ENCODE measurements around the gene ARX.

ARX gene

DNA sequence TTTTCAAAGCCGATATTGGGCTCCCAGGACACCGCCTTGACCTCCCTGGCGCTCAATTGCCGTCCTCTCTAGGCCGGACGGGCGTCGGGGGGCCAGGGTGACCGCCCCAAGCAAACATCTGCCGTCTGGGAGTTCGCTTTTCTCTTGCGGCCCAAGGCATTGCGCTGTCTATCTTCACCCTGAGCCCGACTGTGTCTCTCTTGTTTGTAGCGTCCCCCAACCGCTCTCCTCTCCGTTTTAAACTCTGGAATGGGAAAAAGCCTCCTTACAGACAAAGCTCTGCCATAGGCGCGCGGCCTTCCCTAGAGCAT lies 551 bp upstream of the ARX start:
- DNase-seq, result no peak

DNA sequence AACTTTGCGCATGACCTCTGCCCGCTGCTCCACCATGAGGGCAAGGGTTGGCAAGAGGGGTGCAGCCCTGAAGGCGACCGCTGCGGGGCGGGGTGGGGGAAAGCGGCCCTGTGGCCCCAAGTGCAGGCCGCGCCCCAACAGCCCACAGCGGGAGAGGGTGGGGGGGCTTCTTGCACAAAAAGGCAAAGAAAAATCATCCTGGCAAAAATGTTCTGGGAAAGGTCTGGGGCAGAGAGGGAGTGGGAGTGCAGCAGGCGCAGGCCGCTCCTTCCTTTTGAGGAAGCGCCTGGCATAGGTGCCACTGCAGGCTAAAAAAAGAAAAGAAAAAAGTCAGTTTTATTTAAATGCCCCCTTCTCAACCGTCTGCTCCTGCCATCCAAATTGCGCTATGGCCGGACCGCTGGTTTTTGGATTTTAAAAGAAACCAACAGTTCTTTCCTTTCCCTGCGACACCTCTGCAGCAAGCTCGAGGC lies 1.4 kb downstream of the ARX start:
- DNase-seq, result no peak

DNA sequence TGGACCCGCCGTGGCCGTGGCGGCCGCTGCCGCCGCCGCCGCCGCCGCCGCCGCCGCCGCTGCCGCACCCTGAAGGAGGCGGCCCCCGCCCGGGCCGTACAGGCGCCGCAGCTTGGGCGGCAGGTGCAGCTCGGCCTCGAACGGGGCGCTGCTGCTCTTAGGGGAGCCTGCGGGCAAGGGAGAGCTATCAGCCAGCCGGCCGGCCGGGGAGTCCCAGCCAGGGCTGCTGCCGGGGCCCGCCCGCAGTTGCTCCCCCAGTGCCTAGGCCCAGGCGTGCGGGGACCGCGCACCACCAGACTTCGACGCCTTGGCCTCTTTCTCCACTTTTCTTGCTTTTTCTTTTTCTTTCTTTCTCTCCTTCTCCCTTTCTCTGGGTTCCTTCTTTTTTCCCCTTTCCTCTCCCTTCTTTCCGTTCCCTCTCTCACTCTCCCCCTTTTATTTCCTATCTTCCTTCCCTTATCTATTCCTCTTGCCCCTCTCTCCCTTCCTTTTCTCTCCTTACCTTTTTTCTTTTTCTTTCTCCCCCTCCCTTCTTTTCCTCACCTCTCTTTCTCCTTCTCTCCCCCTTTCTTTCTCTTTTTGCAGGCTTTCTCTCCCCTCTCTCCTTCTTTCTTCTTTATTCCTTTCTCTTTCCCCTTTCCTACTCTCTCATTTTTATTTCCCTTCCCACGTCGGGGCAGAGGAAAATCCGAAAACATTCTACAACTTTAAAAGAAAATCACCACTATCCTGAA lies 2.0 kb downstream of the ARX start:
- DNase-seq, result no peak

DNA sequence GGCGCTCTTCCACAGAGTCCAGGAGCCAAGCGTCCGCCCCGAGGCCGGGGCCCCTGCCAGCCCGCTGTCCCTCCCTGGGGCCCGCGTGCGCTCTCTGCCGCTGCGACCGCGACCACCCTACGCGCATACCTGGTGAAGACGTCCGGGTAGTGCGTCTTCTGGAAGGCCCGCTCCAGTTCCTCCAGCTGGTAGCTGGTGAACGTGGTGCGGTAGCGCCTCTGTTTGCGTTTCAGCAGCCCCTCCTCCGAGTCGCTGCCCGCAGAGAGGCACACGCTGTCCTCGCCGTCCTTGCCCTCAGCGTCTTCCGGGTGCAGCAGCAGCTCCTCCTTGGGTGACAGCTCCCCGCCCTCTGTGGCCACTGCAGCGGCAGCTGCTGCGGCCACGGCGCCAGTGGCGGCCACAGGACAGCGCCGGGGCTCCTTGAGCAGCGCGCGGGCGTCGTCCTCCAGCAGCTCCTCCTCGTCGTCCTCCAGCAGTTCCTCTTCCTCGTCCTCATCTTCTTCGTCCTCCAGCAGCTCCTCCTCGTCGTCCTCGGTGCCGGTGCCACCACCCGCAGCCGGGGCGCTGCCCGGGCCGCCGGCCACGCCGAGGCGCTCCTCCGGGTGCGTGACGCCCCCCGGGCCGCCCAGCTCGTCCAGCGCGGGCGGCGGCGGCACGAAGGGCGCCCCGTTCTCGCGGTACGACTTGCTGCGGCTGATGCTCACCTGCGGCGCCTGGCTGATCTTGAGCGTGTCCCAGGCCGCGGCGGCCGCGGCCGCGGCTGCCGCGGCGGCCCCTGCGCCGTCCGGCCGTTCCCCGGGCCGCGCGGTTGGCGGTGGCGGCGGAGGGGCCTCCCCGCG lies 2.8 kb downstream of the ARX start:
- DNase-seq, result peak; percentile 19 to 52 (median 26)

DNA sequence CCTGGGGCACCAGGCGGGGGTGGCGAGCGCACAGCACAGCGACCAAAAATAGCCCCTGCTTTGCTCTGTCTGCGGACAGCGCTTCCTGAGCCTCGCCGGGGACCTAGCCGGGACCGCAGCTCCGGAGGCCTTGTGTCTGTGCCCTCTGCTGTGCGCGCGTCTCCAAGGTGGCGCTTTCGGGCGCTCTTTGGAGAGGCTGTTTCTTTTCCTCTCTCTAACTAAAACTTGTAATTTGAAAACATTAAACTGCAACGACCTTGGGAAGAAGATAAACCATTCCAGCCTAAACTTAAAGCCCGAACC lies 3.4 kb downstream of the ARX start:
- no peak for DNase-seq

DNA sequence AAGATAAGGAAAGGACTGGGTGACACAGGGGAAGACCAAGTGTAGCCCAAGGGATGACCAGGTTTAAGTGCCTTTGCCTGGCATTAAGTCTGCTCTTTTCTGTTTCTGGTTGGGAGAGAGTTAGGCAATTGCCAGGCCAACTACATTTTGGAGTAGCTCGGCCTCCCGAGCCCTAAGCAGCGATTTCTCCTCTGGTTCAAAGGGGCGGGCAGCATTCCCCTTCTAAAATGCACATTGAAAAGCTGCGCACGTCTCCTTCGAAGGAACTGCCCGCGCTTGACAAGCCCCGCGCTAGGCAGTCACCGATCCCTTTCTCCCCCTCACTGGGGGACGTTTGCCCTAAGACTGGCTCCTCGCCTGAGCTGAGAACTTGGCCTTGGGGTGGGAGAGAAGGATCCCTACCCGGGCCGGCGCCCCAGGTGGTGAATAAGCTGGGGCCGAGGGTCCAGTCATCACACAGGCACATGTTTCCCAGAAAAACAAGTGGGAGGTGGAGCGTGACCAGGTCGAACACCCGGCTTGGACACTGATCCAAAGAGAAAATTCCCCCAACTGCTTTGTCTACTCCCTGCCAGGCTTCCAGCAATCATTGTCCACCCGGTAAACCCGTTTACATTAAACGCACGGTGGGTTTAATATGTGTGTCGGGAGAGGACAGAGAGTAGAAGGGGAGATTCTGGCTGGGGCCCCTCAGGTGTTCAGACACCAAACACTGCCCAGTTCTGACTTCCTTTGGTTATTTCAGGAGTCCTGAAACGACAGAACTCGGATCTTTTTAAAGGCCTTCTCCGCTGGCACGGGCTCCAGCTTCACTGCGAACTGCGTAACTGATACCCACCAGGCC lies 4.0 kb downstream of the ARX start:
- DNase-seq, result no peak

DNA sequence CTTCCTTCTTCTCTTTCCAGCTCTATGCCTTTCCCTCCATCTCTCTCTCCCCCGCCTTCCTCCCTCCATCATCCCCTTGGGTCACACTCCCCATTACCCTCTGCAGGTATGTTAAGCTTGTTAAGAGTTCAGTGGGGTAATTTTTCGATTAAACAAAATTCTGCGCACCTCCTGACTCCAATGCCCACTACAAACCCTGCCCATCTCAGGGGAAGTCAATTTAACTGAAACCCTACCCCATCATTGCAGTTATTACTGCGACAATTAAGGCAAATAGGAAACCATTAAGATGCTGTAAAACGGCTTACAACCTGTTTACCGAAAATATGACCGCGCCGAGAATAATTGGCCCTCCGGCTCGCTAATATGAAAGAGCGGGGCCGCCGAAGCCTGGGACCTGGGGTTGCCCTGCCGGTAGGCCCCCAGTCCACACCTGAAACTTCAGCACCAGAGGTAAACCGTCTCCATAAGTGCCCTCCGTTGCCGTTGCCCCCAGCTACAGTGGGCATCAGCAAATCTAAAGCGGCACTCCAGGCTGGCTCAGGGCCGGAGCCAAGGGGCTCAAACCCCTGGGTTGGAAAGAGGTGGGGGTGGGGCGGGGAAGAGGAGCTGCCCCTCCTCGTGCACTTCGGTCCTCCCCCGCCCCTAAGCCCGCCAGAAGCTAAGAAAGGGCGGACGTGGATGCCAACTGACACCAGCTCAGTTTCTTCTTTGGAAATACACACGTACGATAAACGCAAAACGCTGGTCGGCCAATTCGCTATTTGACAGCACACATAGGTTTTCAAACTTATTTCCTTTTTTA lies 4.8 kb downstream of the ARX start:
- DNase-seq, result no peak

DNA sequence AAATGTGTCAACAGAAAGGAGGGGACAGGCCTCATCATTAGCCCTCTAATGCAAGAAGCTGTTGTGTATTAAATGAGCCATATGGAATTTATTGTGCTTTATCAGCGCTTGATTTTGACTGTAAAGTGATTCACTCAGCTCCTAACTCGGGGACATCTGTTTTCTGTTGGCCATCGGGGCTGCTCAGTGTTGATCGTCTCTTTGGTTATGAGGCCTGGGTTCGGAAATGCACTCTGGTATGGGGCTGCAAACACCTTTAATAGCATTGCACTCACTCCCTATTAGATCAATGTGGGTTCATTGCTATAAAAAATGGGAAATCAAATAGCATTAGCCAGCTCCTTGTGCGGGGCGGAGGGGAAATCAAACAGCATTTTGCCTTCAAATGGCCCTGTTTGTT lies 6.4 kb downstream of the ARX start:
- no peak for DNase-seq

DNA sequence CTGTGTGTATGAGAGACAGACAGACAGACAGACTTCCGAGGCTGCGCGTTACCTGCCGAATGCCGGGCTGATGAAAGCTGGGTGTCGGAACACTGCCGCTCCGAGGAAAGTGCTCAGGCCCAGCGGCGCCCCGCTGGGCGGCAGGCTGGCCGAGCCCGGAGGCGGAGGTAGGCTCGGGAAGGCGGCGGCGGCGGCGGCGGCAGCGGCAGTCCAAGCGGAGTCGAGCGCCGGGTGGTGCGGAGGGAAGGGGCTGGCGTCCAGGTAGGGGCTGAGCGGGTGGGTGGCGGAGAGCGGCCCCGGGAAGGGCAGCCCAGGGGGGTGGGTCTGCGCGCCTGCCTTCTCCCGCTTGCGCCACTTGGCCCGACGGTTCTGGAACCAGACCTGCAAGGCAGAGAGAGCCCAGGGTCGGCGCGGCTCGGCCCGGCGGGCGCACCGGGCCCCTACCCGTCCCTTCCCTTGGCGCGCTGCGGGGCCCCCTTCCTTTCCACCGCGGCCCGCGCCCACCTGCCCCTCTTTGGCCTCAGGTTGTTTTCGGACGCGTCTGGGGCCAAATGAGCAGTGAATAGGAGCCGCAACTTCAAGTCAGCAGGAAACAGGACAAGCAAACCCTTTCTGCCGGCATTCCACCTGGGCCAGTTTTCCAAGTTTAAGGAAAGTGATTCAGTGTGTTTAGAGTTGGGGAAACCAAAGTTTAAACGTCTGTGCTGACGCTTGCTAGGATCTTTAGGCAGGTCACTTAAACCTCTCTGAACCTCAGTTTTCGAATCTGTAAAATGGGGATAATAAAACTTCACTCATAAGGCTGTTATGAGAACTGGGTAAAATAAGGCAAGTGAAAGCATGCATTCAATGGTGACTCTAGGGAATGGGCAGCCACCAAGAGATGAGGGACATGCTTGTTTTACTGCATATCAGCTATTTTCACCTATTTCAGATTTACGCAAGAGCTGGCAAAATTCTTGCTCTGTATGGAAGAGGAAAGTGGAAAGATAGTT lies 8.4 kb downstream of the ARX start:
- DNase-seq, result no peak

DNA sequence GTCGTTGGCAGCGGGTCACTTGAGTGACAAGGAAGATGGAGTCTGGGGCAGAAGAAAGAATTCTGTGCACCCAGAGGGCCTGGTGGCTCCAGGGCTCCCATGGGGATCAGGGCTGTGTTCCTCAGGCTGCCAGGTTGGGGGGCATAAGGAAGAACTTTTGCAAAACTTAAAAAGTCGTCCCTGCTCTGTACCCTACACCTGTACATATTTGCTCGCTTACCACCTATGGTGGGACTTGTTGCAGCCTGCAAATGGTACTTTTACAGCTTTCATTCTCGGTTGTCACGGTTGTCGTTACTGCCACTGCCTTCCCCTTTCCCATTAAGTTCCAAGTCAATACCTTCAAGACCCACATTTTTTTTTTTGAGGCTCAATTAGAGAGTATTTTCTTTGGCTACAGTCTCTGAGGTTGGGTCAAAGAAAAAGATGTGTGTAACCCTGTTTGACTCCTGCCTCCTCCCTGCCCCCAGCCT lies 9.1 kb downstream of the ARX start:
- DNase-seq, result no peak

DNA sequence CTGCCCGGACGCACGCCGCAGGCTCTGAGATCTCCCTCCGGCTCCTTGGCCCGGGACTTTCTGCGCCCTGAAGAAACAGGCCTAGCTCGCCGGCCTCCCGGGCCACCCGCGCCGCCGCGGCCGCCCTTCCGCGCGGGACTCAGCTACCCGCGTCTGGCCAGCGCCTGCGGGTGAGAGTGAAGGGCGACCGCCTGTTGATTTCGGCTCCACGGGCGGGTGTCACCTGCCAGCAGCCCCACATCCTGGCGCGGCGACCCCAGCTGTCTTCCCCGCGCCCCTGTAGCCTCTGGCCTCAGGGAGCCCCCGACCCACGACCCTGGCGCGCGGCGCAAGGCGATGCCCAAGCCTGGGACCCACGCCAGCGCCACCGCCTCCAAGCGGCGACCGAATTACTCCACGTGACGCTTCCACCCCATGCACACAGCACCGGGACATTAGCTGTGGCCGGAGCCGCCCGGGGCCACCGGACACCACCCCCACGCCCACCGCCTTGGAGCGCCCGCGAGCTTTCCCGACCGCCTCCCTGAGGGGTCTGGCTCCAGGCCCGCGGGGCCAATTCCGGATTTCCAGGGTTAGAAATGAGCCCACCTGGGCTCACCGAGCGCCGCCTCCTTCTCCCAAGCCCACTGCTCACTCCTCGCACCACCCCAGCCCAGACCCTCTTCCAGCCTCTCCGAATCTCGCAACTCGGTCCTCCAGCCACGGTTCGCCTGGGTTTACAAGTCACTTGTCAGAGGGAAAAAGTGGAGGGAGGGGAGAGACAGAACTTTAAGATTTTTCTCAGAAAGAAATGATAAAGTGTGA lies 10.2 kb downstream of the ARX start:
- no peak for DNase-seq

DNA sequence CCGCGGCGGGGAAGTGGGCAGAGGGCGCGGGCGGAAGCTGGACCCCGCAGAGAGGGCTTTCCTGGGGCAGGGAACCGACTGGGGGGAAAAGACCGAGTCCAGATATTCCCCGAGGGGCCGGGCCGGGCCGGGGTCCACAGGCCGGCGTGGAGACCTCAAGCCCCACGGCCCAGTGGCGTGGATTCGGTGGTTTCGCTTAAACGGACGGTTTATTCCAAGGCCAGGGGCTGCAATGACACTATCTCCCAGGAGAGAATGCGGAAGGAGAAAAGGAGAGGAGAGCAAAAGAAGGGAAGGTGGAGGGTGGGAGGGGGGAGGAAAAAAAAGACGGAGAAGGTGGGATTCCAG lies 10.8 kb downstream of the ARX start:
- DNase-seq, result no peak

DNA sequence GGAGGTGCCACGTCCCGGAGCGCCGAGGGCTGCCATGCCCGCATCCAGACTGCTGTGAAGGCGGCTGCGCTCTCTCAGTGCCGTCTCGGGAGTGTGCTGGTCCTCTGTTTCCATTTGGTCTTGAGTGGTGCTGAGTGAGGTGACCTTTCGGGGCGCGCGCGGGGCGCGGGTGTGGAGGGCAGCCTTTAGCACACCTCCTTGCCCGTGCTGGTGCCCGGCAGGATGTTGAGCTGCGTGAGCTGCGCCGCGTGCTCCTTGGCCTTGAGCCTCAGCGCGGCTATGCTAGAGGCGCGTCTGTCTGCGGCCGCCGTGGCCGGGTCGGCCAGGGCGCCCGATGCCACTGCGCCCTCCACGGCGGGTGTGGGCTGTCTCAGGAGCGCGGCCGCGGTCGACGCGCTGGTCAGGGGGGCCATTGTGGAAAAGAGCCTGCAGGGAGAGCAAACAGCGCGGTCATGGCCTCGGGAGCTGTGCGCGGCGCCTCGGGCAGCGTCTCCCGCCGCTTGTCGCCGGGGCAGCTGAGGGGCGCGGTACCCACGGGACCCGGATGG lies 11.2 kb downstream of the ARX start:
- DNase-seq, result no peak

DNA sequence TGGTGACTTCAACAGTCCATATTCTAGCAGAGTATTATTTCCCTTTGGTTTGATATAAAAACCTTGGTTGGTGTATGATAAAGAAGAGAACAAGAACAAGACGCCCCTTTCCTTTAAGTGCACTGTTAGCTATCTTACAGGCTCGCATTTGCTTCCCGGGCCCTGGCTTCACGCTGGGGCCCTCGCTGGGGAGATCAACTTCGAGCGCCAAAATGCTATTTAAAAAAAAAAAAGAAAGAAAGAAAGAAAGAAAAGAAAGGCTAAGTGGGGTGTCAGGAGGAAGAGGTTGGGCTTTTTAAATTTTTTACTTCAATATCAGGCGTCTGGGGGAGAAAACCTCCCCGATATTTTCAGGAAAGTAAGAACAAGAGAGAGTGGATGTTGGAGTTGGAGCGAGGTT lies 11.7 kb downstream of the ARX start:
- DNase-seq, result no peak

DNA sequence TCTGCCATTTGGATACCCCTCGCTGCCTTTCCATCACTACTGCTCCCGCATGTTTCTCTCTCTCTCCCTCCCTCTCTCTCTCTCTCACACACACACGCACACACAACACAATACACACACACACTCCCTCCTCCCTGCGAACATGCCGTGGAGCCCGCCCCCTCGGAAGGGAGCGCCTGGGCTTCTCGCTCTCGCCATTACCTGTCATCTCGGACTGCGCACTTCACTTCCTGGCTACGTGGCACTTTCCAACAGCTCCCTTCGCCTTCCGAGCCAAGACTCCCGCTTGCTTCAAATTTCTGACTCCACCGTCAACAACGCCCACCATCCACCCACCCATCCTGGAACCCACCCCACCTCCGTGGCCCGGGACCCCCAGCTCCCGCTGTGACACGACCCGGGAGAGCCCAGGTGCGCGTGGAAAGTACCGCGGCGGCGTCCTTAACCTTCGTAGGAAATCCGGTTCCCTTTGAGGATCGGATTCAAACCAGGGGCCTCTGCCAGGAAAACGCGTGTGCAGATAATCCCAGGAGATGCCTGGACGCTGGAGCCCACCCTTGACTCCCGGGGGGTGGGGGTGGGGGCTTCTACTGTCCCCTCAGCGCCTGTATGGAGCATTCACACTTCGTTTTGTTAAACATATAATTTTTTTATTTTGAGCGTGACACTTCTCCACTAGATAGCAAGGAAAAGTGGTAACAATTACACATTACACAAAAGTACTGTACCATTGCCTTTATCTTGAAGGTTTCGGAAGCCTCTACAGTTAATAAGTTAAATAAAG lies 12.5 kb downstream of the ARX start:
- no peak for DNase-seq

DNA sequence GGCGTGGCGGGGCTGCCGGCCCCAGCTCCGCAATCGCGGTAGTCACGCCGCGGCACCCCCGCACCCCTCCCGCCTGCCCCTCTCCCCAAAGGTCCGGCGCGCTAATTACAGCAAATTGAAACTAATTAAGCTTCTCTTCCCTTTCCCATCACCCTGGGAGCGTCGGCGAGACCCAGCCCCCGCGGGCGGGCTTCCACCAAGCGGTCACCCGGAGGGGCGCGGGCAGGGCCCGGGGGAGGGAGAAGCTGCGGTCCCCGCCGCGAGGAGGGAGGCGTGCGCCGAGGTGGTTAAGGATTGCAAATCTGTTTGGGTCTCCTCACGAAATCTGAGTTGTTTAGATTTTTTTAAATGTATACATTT lies 13.1 kb downstream of the ARX start:
- no peak for DNase-seq

DNA sequence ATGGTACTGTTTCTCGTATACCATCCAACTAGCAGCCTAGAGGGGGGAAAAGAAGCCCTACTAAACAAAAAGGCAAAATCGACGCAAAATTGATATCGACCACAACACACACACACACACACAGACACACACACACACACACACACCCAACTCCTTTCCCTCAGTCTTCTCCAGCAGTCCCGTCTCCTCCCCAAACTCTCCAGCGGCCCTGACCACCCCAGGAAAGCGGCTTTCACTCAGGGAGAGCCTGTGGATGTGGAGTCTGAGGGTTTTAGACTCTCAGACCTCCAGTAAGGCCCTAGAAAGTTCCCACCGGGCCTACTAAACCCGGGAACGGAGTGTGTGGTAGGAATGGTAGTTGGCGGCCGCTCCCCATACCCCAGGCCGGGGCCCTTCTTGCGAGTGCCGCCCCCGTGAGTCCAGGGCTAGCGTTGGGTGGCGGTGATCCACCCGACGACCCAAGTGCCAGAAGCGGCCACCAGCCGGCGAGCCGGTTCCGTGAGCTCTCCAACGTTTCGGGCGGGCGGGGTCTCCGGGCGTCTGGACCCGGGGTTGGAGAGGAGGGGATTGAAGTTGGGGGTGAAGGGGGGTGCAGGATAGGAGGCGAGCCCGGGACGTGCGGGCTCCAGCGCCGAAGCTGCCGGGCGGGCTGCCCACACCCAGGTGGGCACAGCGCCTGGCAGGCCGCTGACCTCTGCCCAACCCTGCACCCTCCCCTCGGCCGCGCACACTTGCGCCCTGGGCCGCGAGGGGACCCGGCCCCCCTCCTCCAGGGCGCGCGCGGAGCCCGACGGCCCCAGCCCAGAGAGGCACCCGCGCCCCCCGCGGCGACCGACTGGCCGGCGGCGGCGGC lies 13.7 kb downstream of the ARX start:
- DNase-seq, result no peak

DNA sequence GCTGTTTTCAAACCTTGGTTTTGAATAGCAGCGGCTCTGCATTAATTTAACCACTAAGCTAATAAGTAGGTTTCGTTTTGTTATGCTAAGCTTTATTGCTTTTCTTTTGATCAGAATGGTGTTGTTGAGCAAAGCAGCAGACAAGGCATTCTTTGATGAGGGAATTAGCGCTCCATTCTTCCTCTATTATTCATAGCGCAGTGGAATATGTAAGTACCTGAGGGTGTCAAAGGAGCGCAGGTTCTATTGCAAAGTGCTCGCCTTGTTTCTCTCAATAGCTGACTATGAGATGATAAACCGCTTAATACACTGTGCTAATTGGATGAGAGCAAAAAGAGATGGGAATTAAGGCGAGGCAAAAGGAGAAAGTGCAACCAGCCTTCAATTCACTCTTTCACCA lies 16.3 kb downstream of the ARX start:
- no peak for DNase-seq
